OCI-LY1 (cell line): ENCODE data around the gene P4HA3.

Source experiments
- EZH2 ChIP-seq: fragments of 200-600 bp; sonication (generic), shearing (Covaris generic); IDR thresholded peaks from 2 replicates; pipeline ENCODE4 v1.8.0; 2017; ENCODE audit warnings: borderline replicate concordance, mixed run types, mild to moderate bottlenecking, antibody characterized with exemption, low read length, moderate library complexity, mixed read lengths
- TF ChIP-seq, protein P1 (sequence below): fragments of 200-600 bp; sonication (generic), shearing (Covaris generic); IDR thresholded peaks from 2 replicates; pipeline ENCODE4 v1.5.1; 2017; ENCODE audit warnings: mild to moderate bottlenecking, antibody characterized with exemption, low read length, moderate library complexity, mixed read lengths

DNA sequence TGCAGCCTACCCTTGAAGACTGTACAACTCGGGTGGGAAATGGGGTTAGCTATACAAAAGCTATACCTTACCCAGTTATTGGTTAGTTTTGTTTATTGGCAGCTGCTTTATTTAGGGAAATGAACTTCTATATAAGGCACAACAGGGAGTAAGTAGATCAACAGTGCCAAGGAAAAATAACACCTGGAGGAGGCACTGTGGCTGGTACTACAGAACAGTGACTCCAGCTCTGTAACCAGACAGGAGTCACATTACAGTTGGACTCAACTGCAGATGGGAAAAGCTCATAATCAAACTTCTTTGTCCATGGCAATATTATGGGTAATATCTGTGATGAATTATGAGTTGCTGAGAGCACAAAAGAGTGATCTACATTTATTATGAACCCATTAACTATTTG lies 14.0 kb downstream of the P4HA3 start:
- TF ChIP-seq, protein P1, sequence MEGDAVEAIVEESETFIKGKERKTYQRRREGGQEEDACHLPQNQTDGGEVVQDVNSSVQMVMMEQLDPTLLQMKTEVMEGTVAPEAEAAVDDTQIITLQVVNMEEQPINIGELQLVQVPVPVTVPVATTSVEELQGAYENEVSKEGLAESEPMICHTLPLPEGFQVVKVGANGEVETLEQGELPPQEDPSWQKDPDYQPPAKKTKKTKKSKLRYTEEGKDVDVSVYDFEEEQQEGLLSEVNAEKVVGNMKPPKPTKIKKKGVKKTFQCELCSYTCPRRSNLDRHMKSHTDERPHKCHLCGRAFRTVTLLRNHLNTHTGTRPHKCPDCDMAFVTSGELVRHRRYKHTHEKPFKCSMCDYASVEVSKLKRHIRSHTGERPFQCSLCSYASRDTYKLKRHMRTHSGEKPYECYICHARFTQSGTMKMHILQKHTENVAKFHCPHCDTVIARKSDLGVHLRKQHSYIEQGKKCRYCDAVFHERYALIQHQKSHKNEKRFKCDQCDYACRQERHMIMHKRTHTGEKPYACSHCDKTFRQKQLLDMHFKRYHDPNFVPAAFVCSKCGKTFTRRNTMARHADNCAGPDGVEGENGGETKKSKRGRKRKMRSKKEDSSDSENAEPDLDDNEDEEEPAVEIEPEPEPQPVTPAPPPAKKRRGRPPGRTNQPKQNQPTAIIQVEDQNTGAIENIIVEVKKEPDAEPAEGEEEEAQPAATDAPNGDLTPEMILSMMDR, result no peak
- no peak for TF ChIP-seq EZH2
